ENCODE data around the gene IFNL3. TPM values are rescaled to one million over a fixed set of nuclear protein-coding genes. Genes with fewer than 3 reads are reported as not detected.
"Not testable (repeated sequence)": the region's sequence is repeated elsewhere in the genome, so short reads cannot be mapped to it uniquely, and the experiment has no call there.

IFNL3 gene
- total and polyA plus RNA-seq, 5 donors: not detected

DNA sequence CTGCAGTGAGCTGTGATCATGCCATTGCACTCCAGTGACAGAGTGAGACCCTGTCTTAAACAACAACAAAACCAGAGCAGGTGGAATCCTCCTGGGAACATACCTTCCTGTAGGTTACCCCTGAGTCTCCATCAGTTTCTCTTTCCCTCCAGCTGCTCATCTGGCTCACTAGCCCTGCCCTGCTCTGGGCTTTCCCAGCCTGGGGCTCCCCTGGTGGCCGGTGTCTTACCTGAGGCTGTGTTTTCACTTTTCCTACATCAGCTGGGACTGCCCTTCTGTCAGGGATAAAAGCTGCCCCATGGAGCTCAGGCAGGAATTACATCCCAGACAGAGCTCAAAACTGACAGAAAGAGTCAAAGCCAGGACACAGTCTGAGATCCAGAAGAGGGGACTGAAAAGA lies 23.3 kb upstream of the IFNL3 start, which contains the start of gene IFNL2:
TSS of gene IFNL2 (plus strand) at position 312 of the 400 bp plus-strand sequence. CDS start 173 bp downstream, outside the sequence.
- H3K27me3 ChIP-seq (ENCODE audit: control insufficient read depth, insufficient read depth); H3K9me3 ChIP-seq (ENCODE audit: control insufficient read depth, low read length); H3K27ac ChIP-seq (ENCODE audit: low read length); H3K4me1 ChIP-seq (ENCODE audit: control insufficient read depth, insufficient read depth, low read length); intact Hi-C loops (cut with DNase I); H3K4me3 ChIP-seq (ENCODE audit: low read length); DNase-seq; ATAC-seq: not testable (repeated sequence)
- no CpG with 5 or more reads among the region's 1 CpG for WGBS

- Histone ChIP-seq H3K27ac (ENCODE audit: low read length) (no peak overlapping the region), H3K27me3 (ENCODE audit: control insufficient read depth, insufficient read depth) (no peaks in the 10 kb centered on the region), H3K9me3 (ENCODE audit: control insufficient read depth, low read length) (no peaks in the 10 kb centered on the region), H3K4me3 (ENCODE audit: low read length) (no peak overlapping the region), H3K4me1 (ENCODE audit: control insufficient read depth, insufficient read depth, low read length) (no peaks in the 10 kb centered on the region)
- intact Hi-C loops (cut with DNase I): no loop called here
- ATAC-seq (peak in 1 of 2 donors; percentile 13), DNase-seq (peak in 2 of 3 donors; percentile 51 to 64)
- 33% methylated on average over 39 of the region's 39 CpGs for WGBS
Measured at GRCh38 chr19:39265321-39265916, 20.6 kb upstream of the IFNL3 start.

DNA sequence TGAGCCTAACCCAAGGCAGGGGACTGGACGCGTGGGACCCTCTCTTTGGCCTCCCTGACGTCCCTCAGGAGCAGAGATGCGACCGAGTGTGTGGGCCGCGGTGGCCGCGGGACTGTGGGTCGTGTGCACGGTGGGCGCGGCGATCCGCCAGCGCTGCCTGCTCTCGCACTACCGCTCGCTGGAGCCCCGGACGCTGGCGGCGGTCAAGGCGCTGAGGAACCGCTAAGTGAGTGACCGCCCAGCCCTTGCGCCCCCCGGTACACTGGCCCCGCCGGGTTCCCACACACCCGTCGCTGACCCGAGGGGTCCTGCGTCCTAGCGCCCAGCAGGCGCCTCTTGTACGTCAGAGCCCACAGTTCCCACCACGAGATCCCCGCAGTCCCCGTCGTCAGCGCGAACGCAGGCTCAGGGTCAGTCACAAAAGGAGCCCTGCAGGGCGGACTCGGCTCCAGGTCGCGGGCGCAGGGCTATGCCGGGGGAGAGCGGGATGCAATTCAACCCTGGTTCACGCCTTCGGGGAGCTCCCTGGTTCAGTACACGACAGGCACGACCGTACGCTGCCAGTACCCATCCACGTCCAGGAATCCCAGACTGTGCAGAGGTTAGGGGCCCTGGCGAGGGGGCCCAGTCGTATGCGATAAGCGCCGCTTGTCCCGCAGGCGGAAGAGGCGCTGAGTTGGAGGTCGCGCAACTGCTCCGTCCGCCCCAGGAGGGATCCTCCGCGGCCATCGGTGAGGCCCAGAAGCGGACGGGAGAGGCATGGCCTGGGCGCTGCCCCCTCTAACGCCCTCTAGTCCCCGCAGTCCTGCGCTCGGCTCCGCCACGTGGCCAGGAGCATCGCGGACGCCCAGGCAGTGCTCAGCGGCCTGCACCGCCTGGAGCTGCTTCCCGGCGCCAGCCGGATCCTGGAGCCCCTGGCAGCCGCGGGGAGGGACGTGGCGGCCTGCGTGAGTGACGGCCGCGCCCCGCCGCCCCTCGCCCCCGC lies 19.8 kb upstream of the IFNL3 start:
- intact Hi-C loops (cut with DNase I): no loop called here
- H3K27me3 ChIP-seq (ENCODE audit: control insufficient read depth, insufficient read depth): no peaks in the 10 kb centered on the region
- ATAC-seq (peak; percentile 20 to 64), DNase-seq (peak in 1 of 3 donors; percentile 53)
- H3K4me3 ChIP-seq (ENCODE audit: low read length): no peak overlapping the region
- H3K4me1 ChIP-seq (ENCODE audit: control insufficient read depth, insufficient read depth, low read length): no peaks in the 10 kb centered on the region
- WGBS: 3% methylated on average over 102 of the region's 102 CpGs
- no peak overlapping the region for H3K27ac ChIP-seq (ENCODE audit: low read length)
- H3K9me3 ChIP-seq (ENCODE audit: control insufficient read depth, low read length): no peaks in the 10 kb centered on the region

GRCh38 chr19:39263912-39264305 lies 19.1 kb upstream of the IFNL3 start:
- DNase-seq (no peak), ATAC-seq (peak in 1 of 2 donors; percentile 18)
- no peaks in the 10 kb centered on the region for H3K27me3 ChIP-seq (ENCODE audit: control insufficient read depth, insufficient read depth)
- 12% methylated on average over 17 of the region's 17 CpGs for WGBS
- no peak overlapping the region for H3K27ac ChIP-seq (ENCODE audit: low read length)
- intact Hi-C loops (cut with DNase I): no loop called here
- no peaks in the 10 kb centered on the region for H3K9me3 ChIP-seq (ENCODE audit: control insufficient read depth, low read length)
- no peaks in the 10 kb centered on the region for H3K4me1 ChIP-seq (ENCODE audit: control insufficient read depth, insufficient read depth, low read length)
- no peak overlapping the region for H3K4me3 ChIP-seq (ENCODE audit: low read length)

- H3K27me3 ChIP-seq (ENCODE audit: control insufficient read depth, insufficient read depth): no peaks in the 10 kb centered on the region
- WGBS: 92% methylated on average over 4 of the region's 4 CpGs
- H3K4me1 ChIP-seq (ENCODE audit: control insufficient read depth, insufficient read depth, low read length): no peaks in the 10 kb centered on the region
- no peak for ATAC-seq
- DNase-seq: no peak
- H3K9me3 ChIP-seq (ENCODE audit: control insufficient read depth, low read length): no peaks in the 10 kb centered on the region
- intact Hi-C loops (cut with DNase I): no loop called here
- H3K4me3 ChIP-seq (ENCODE audit: low read length): no peak overlapping the region
- no peak overlapping the region for H3K27ac ChIP-seq (ENCODE audit: low read length)
Measured at GRCh38 chr19:39262496-39262895, 17.7 kb upstream of the IFNL3 start.

DNA sequence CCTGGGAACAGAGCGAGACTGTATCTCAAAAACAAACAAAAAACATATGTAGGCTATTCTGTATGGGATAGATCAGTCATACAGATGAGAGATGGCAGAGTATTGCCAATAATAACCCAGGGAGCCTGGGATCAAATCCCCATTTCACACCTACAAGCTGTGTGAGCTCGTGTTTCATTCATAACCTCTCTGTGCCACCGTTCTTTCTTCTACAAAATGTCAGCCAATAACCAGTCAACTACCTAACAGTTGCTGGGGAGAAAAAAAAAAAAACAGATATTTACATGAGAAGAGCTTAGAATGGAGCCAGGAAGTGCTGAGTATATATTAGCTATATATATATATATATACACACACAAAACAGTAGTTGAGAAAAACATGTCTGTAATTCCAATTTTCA lies 16.9 kb upstream of the IFNL3 start:
- no peak overlapping the region for H3K4me3 ChIP-seq (ENCODE audit: low read length)
- H3K9me3 ChIP-seq (ENCODE audit: control insufficient read depth, low read length): no peaks in the 10 kb centered on the region
- 77% methylated on average over 3 of the region's 3 CpGs for WGBS
- no peaks in the 10 kb centered on the region for H3K4me1 ChIP-seq (ENCODE audit: control insufficient read depth, insufficient read depth, low read length)
- H3K27me3 ChIP-seq (ENCODE audit: control insufficient read depth, insufficient read depth): no peaks in the 10 kb centered on the region
- ATAC-seq: no peak
- intact Hi-C loops (cut with DNase I): no loop called here
- no peak overlapping the region for H3K27ac ChIP-seq (ENCODE audit: low read length)
- no peak for DNase-seq

- Histone ChIP-seq H3K27me3 (ENCODE audit: control insufficient read depth, insufficient read depth) (no peaks in the 10 kb centered on the region), H3K4me1 (ENCODE audit: control insufficient read depth, insufficient read depth, low read length) (no peaks in the 10 kb centered on the region), H3K27ac (ENCODE audit: low read length) (no peak overlapping the region), H3K9me3 (ENCODE audit: control insufficient read depth, low read length) (no peaks in the 10 kb centered on the region), H3K4me3 (ENCODE audit: low read length) (no peak overlapping the region)
- intact Hi-C loops (cut with DNase I): no loop called here
- WGBS: 96% methylated on average over 4 of the region's 4 CpGs
- no peak for ATAC-seq
- no peak for DNase-seq
Measured at GRCh38 chr19:39257227-39257626, 12.4 kb upstream of the IFNL3 start.

GRCh38 chr19:39254531-39255345 lies 9.9 kb upstream of the IFNL3 start:
- ATAC-seq (no peak), DNase-seq (no peak)
- WGBS: 83% methylated on average over 29 of the region's 29 CpGs
- Histone ChIP-seq H3K27me3 (ENCODE audit: control insufficient read depth, insufficient read depth) (no peaks in the 10 kb centered on the region), H3K4me3 (ENCODE audit: low read length) (no peak overlapping the region), H3K9me3 (ENCODE audit: control insufficient read depth, low read length) (no peaks in the 10 kb centered on the region), H3K27ac (ENCODE audit: low read length) (no peak overlapping the region), H3K4me1 (ENCODE audit: control insufficient read depth, insufficient read depth, low read length) (no peaks in the 10 kb centered on the region)
- intact Hi-C loops (cut with DNase I): no loop called here

GRCh38 chr19:39253374-39254149 lies 8.8 kb upstream of the IFNL3 start:
- no peak overlapping the region for H3K27ac ChIP-seq (ENCODE audit: low read length)
- ATAC-seq: no peak

GRCh38 chr19:39252458-39252857 lies 7.7 kb upstream of the IFNL3 start:
- no peak for DNase-seq
- Histone ChIP-seq H3K27me3 (ENCODE audit: control insufficient read depth, insufficient read depth) (no peaks in the 10 kb centered on the region), H3K9me3 (ENCODE audit: control insufficient read depth, low read length) (no peaks in the 10 kb centered on the region), H3K27ac (ENCODE audit: low read length) (no peak overlapping the region), H3K4me3 (ENCODE audit: low read length) (no peak overlapping the region), H3K4me1 (ENCODE audit: control insufficient read depth, insufficient read depth, low read length) (no peaks in the 10 kb centered on the region)
- intact Hi-C loops (cut with DNase I): no loop called here
- ATAC-seq: no peak
- 40% methylated on average over 3 of the region's 3 CpGs for WGBS

More at GRCh38 chr19:39253374-39254149, 8.8 kb upstream of the IFNL3 start:
- no peaks in the 10 kb centered on the region for H3K4me1 ChIP-seq (ENCODE audit: control insufficient read depth, insufficient read depth, low read length)
- no peak overlapping the region for H3K4me3 ChIP-seq (ENCODE audit: low read length)
- no peaks in the 10 kb centered on the region for H3K27me3 ChIP-seq (ENCODE audit: control insufficient read depth, insufficient read depth)
- H3K9me3 ChIP-seq (ENCODE audit: control insufficient read depth, low read length): no peaks in the 10 kb centered on the region
- intact Hi-C loops (cut with DNase I): no loop called here
- WGBS: 85% methylated on average over 8 of the region's 8 CpGs
- no peak for DNase-seq
